SK-N-SH (cell line): ENCODE results near the gene WDR48.

ENCODE experiments used
- CTCF ChIP-seq: fragments of 200-600 bp; sonication (generic); IDR thresholded peaks from 2 replicates; pipeline ENCODE4 v1.6.1; 2017; ENCODE audit warnings: antibody characterized with exemption, mild to moderate bottlenecking, moderate library complexity
- ELF1 ChIP-seq: IDR thresholded peaks from 2 replicates; pipeline ENCODE4 v1.4.0; 2012
- EP300 ChIP-seq, 2 experiments: IDR thresholded peaks; 2 replicates each; pipeline versions ENCODE4 v1.4.0 to v1.6.1; 2012; ENCODE audit warnings: borderline replicate concordance in 1 of 2, low read depth in 1 of 2, low read length in 1 of 2
- EZH2phosphoT487 ChIP-seq: fragments of 200-600 bp; sonication (generic); IDR thresholded peaks from 2 replicates; pipeline ENCODE4 v1.6.1; 2017; ENCODE audit warnings: low read depth, mixed run types, mild to moderate bottlenecking, antibody characterized with exemption, moderate library complexity, borderline replicate concordance
- FOXM1 ChIP-seq: IDR thresholded peaks from 2 replicates; pipeline ENCODE4 v1.4.0; 2012; ENCODE audit warnings: low read depth, mild to moderate bottlenecking
- NRF1 ChIP-seq: IDR thresholded peaks from 2 replicates; pipeline ENCODE4 v1.6.1; 2012; ENCODE audit warnings: low read depth, mild to moderate bottlenecking, low read length
- PBX3 ChIP-seq: IDR thresholded peaks from 2 replicates; pipeline ENCODE4; 2012
- POLR2AphosphoS5 ChIP-seq: IDR thresholded peaks from 2 replicates; pipeline ENCODE4 v1.6.1; 2012; ENCODE audit warnings: low read depth, low read length
- RAD21 ChIP-seq: IDR thresholded peaks from 2 replicates; pipeline ENCODE4 v1.6.1; 2012; ENCODE audit warnings: mild to moderate bottlenecking, low read length
- SIN3A ChIP-seq: IDR thresholded peaks from 2 replicates; pipeline ENCODE4 v1.6.1; 2012; ENCODE audit warnings: low read depth, mild to moderate bottlenecking, low read length, moderate library complexity, borderline replicate concordance
- SMC3 ChIP-seq: IDR thresholded peaks from 2 replicates; pipeline ENCODE4 v1.6.1; 2012; ENCODE audit warnings: low read depth, low read length, improper control_type of control experiment
- TAF1 ChIP-seq: IDR thresholded peaks from 2 replicates; pipeline ENCODE4 v1.6.1; 2012; ENCODE audit warnings: low read depth, mild to moderate bottlenecking, low read length, moderate library complexity, borderline replicate concordance
- YY1 ChIP-seq: IDR thresholded peaks from 2 replicates; pipeline ENCODE4 v1.4.0; 2012; ENCODE audit warnings: low read depth, mild to moderate bottlenecking
- TF ChIP-seq, protein P1 (sequence below): fragments of 150-350 bp; IDR thresholded peaks from 2 replicates; pipeline ENCODE4 v1.6.1; 2017; ENCODE audit warnings: antibody characterized with exemption, low read length, low read depth, borderline replicate concordance

DNA sequence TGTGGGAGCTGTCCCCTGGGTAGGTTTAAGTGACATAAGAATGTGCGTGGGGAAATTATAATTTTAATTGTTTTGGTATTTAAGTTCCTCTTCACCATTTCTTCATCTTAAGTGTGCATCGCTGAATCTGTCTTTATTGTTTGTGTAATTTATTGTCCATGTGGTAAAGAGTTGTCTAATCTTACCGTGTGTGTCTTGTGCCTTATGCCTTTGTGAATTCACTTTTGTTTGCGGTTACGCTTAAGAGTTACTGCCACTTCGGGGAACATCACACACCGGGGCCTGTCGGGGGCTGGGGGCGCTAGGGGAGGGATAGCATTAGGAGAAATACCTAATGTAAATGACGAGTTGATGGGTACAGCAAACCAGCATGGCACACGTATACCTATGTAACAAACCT lies 767 bp downstream of the WDR48 start:
- TF ChIP-seq CTCF (no peak), POLR2AphosphoS5 (no peak), SIN3A (no peak), RAD21 (no peak), PBX3 (no peak), NRF1 (no peak), ELF1 (no peak), FOXM1 (no peak), EZH2phosphoT487 (no peak), SMC3 (no peak), TAF1 (no peak), EP300 (IDR thresholded peaks at IDR 0.05; ENCODE audit: borderline replicate concordance in 1 of 2, low read depth in 1 of 2, low read length in 1 of 2) (no peak), YY1 (no peak)
- TF ChIP-seq, protein P1, sequence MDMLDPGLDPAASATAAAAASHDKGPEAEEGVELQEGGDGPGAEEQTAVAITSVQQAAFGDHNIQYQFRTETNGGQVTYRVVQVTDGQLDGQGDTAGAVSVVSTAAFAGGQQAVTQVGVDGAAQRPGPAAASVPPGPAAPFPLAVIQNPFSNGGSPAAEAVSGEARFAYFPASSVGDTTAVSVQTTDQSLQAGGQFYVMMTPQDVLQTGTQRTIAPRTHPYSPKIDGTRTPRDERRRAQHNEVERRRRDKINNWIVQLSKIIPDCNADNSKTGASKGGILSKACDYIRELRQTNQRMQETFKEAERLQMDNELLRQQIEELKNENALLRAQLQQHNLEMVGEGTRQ = no peak
